BJ (cell line): Measurements from ENCODE around the gene ZNF580. TPM values are rescaled to one million over a fixed set of nuclear protein-coding genes. Genes with fewer than 3 reads are reported as not detected.

ENCODE experiments used
- CTCF ChIA-PET: fragments of 350-600 bp; formaldehyde crosslinking; extraction: SDS; loops from one replicate; lab custom pipeline; 2021; ENCODE audit warnings: antibody characterized with exemption, inconsistent platforms; lab: Yijun Ruan, JAX
- POLR2A ChIA-PET: fragments of 300-600 bp; sonication (Branson Sonifier 250); formaldehyde crosslinking; extraction: SDS; loops from one replicate; lab custom pipeline; 2021; ENCODE audit warnings: antibody characterized with exemption; lab: Charles Lee
- DNase-seq: peaks from one replicate; pipeline ENCODE4 v3.0.0-alpha.2; 2011; ENCODE audit warnings: low read depth
- H3K27me3 ChIP-seq: 2 replicates; pipeline ENCODE4 v1.6.0; 2011; ENCODE audit warnings: low read length; ENCODE audit not compliant: control insufficient read depth, insufficient read depth
- H3K36me3 ChIP-seq: 2 replicates; pipeline ENCODE4 v1.5.1; 2011; ENCODE audit warnings: low read length; ENCODE audit not compliant: control insufficient read depth, insufficient read depth
- H3K4me3 ChIP-seq: 2 replicates; pipeline ENCODE4 v1.5.1; 2011; ENCODE audit warnings: low read depth, mild to moderate bottlenecking, control low read depth, low read length
- polyA plus RNA-seq: library from polyadenylated mRNA; depleted of rRNA; stranded (reverse); fragments of >200 nt; gene quantifications from 2 replicates; pipeline ENCODE4 v1.2.3, GENCODE V29; 2011
- TF ChIP-seq, protein P1 (sequence below): IDR thresholded peaks from 2 replicates; pipeline ENCODE4 v1.5.1; 2011; ENCODE audit warnings: low read depth, mild to moderate bottlenecking, control low read depth, inconsistent platforms, low read length, moderate library complexity; ENCODE audit not compliant: insufficient read depth

The ZNF580 gene
- polyA plus RNA-seq, 1 experiment: 12.2 TPM

DNA sequence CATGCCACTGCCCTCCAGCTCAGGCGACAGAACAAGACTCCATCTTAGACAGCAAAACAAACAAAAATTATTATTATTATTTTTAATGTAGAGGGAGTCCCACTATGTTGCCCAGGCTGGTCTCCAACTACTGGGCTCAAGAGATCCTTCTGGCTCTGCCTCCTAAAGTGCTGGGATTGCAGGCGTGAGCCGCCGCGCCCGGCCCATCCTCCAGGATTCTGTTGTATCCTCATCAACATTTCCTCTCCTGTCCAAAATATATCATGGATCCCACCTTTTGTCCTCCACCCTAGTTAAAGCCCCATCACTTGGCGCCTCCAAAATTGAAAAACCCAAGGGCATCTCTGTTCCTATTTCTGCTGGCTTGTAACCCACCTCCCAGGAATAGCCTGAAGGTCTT, 17.7 kb upstream of the ZNF580 start:
- no peak for DNase-seq
- POLR2A ChIA-PET: no interaction called here
- CTCF ChIA-PET: interaction anchor here (0.7 to 5.7 kb wide), 3 partner anchors 10 to 119 kb away, joined by 3 to 30 read pairs (median 9); partner anchors contain the start of gene ZNF865
- no peaks in the 10 kb centered on the region for H3K27me3 ChIP-seq
- no peak overlapping the region for H3K4me3 ChIP-seq
- H3K36me3 ChIP-seq: peaks cover 6% of the 10 kb centered on the region
- TF ChIP-seq, protein P1, sequence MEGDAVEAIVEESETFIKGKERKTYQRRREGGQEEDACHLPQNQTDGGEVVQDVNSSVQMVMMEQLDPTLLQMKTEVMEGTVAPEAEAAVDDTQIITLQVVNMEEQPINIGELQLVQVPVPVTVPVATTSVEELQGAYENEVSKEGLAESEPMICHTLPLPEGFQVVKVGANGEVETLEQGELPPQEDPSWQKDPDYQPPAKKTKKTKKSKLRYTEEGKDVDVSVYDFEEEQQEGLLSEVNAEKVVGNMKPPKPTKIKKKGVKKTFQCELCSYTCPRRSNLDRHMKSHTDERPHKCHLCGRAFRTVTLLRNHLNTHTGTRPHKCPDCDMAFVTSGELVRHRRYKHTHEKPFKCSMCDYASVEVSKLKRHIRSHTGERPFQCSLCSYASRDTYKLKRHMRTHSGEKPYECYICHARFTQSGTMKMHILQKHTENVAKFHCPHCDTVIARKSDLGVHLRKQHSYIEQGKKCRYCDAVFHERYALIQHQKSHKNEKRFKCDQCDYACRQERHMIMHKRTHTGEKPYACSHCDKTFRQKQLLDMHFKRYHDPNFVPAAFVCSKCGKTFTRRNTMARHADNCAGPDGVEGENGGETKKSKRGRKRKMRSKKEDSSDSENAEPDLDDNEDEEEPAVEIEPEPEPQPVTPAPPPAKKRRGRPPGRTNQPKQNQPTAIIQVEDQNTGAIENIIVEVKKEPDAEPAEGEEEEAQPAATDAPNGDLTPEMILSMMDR: no peak

DNA sequence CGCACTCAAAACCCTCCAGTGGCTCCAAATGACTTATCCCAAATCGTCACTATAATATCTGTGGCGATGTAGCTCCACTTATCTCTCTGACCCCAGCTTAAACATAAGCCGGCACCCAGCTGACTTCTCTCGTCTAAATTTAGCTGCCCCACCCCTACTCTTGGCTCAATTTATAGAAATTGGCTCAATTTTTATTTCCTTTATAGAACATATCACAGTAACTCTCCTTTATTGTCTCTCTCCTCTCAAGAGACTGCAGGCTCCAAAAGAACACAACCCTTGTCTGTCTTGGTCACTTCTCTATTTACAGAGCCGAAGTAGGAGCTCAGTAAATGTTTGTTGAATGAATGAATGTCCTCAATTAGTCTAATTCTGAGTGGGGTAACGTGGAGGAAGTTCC, 17.2 kb upstream of the ZNF580 start:
- no peak for DNase-seq
- H3K36me3 ChIP-seq: peaks cover 6% of the 10 kb centered on the region
- no peak overlapping the region for H3K4me3 ChIP-seq
- CTCF ChIA-PET: interaction anchor here (0.7 to 5.7 kb wide), 3 partner anchors 9 to 120 kb away, joined by 3 to 30 read pairs (median 9); partner anchors contain the start of gene ZNF865
- TF ChIP-seq, protein P1: no peak
- POLR2A ChIA-PET: no interaction called here
- H3K27me3 ChIP-seq: no peaks in the 10 kb centered on the region

DNA sequence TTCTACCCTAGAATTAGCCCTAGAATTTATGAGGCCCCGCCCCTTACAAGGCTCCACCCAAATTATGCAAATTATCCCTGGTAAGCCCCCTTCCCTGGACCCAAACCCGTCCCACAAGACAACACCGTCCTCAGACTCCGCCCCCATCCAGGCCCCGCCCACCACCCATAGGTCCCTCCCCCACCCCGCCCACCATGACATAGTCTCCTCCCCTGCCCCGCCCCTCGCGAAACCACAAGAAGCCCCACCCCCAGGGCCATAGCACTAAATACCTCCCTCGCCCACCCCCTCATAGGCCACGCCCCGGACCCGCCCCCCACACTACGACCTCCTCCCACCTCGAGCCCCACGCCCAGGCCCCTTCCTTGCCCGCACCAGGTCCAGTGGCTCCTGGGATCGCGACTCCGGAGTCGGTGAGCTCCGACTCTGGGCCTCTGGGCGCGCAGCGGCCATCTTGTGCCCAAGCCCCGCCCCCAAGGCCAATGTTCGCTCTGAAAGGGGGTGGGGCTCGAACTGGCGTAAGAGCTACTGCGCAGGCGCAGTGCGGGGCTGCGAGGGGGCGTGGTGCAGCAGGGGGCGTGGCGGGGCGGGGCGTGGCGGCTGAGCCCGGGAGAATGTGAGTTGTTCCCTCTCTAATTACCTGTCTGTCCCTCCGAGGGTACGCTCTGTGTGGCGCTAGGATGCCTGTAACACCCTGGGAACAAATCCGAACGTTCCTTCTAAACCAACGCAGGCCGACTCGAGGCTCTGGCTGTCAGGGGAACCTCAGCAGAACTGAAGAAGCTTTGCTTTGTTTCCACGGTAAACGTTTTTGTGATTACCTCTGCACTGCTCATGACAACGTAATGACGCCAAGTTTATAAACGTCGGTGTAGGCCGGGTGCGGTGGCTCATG, 16.4 kb upstream of the ZNF580 start, which contains the start of gene ZNF784:
Gene ZNF784 (minus strand): TSS at position 458 of the 895 bp plus-strand sequence. CDS start 5 bp downstream, at position 453.
- POLR2A ChIA-PET: interaction anchor here (0.6 kb wide), 2 partner anchors 53 to 394 kb away, joined by 5 to 9 read pairs; no protein-coding TSS in a partner anchor
- CTCF ChIA-PET: interaction anchor here (0.8 to 5.7 kb wide), 7 partner anchors 9 to 464 kb away, joined by 3 to 30 read pairs (median 5); partner anchors contain the start of gene ZNF865
- Histone ChIP-seq H3K36me3 (peaks cover 6% of the 10 kb centered on the region), H3K4me3 (peak within 1 kb of the TSS; percentile 82), H3K27me3 (no peaks in the 10 kb centered on the region)
- TF ChIP-seq, protein P1: no peak
- no peak for DNase-seq

DNA sequence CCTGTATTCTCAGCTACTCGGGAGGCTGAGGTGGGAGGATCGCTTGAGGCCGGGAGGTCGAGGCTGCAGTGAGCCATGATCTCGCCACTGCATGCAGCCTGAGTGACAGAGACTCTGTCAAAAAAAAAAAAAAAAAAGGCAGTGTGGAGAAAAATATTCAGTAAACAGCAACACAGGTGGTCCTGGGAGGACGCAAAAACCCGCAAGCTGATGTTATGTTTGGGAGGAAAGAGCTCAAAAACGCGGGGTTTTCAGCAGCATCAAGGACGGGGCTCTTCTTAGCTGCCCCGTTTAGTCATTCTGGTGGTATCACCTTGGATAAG, 15.8 kb upstream of the ZNF580 start:
- TF ChIP-seq, protein P1: no peak
- CTCF ChIA-PET: interaction anchor here (0.7 to 5.7 kb wide), 9 partner anchors 8 to 464 kb away, joined by 3 to 30 read pairs (median 4); partner anchors contain the start of gene ZNF865
- no peak for DNase-seq
- peaks cover 6% of the 10 kb centered on the region for H3K36me3 ChIP-seq
- POLR2A ChIA-PET: interaction anchor here (0.7 kb wide), 1 partner anchor 115 kb away, joined by 13 read pairs; no protein-coding TSS in a partner anchor
- H3K4me3 ChIP-seq: peak overlapping the region; percentile 82
- H3K27me3 ChIP-seq: no peaks in the 10 kb centered on the region

DNA sequence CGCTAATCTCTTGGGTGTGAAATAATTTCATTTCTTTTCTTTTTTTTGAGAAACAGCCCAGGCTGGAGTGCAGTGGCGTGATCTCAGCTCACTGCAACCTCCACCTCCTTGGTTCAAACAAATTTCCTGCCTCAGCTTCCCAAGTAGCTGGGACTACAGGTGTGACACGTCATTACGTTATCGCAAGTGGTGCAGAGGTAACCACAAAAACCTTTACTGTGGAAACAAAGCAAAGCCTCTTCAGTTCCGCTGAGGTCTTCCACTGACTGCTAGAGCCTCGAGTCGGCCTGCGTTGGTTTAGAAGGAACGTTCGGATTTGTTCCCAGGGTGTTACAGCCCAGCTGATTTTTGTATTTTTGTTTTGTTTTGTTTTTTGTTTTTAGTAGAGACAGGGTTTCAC, 14.5 kb upstream of the ZNF580 start:
- DNase-seq: no peak
- ChIA-PET CTCF (interaction anchor here (0.6 to 5.7 kb wide), 5 partner anchors 14 to 109 kb away, joined by 3 to 30 read pairs (median 4); partner anchors contain the start of genes ZNF580 and ZNF865), POLR2A (no interaction called here)
- no peak overlapping the region for H3K4me3 ChIP-seq
- TF ChIP-seq, protein P1: no peak
- no peaks in the 10 kb centered on the region for H3K27me3 ChIP-seq
- peaks cover 3% of the 10 kb centered on the region for H3K36me3 ChIP-seq
